ENCODE measurements around the gene VAV2. TPM values are rescaled to one million over a fixed set of nuclear protein-coding genes. Genes with fewer than 3 reads are reported as not detected.

VAV2 gene
- total and polyA plus RNA-seq, 2 experiments from 2014 or later, result 8.1 to 28.9 TPM

DNA sequence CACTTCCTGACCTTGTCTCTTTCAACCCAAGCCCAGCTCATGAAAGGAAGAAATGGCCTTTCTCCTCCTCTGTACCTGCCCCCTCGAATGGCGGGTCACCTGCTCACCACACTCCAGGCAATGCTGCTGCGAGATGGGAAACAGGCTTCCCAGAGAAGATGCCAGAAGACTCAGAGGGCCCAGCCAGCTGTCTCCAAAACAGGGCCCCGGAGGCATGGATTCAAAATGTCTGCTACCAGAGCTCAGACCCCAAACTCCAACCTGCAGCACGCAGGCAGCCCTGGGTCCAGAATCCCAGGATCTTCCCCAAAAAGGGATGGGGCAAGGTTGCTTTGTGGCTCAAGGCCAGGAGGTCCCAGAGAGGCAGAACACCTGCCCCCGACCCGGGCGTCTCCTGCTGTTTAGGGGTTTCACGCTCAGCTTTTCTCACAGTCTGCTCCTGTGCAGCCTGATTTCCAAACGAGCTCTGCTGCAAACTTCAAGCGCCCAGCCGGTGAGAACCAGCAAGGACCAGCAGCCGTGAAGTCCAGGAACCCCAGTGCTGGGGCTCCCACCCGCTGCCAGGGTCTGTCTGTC is 42.5 kb downstream of the VAV2 start (continued):
- TF ChIP-seq, protein P1, sequence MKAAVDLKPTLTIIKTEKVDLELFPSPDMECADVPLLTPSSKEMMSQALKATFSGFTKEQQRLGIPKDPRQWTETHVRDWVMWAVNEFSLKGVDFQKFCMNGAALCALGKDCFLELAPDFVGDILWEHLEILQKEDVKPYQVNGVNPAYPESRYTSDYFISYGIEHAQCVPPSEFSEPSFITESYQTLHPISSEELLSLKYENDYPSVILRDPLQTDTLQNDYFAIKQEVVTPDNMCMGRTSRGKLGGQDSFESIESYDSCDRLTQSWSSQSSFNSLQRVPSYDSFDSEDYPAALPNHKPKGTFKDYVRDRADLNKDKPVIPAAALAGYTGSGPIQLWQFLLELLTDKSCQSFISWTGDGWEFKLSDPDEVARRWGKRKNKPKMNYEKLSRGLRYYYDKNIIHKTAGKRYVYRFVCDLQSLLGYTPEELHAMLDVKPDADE (IDR thresholded peaks at IDR 0.05), result no peak
- TF ChIP-seq EZH2phosphoT487 (IDR thresholded peaks at IDR 0.05; ENCODE audit: unreplicated experiment), result no peak
- TF ChIP-seq ZNF114 (CRISPR knock-in tag; IDR thresholded peaks at IDR 0.05), result no peak
- TF ChIP-seq JUNB (IDR thresholded peaks at IDR 0.05; ENCODE audit: unreplicated experiment), result no peak
- TF ChIP-seq, protein P2, sequence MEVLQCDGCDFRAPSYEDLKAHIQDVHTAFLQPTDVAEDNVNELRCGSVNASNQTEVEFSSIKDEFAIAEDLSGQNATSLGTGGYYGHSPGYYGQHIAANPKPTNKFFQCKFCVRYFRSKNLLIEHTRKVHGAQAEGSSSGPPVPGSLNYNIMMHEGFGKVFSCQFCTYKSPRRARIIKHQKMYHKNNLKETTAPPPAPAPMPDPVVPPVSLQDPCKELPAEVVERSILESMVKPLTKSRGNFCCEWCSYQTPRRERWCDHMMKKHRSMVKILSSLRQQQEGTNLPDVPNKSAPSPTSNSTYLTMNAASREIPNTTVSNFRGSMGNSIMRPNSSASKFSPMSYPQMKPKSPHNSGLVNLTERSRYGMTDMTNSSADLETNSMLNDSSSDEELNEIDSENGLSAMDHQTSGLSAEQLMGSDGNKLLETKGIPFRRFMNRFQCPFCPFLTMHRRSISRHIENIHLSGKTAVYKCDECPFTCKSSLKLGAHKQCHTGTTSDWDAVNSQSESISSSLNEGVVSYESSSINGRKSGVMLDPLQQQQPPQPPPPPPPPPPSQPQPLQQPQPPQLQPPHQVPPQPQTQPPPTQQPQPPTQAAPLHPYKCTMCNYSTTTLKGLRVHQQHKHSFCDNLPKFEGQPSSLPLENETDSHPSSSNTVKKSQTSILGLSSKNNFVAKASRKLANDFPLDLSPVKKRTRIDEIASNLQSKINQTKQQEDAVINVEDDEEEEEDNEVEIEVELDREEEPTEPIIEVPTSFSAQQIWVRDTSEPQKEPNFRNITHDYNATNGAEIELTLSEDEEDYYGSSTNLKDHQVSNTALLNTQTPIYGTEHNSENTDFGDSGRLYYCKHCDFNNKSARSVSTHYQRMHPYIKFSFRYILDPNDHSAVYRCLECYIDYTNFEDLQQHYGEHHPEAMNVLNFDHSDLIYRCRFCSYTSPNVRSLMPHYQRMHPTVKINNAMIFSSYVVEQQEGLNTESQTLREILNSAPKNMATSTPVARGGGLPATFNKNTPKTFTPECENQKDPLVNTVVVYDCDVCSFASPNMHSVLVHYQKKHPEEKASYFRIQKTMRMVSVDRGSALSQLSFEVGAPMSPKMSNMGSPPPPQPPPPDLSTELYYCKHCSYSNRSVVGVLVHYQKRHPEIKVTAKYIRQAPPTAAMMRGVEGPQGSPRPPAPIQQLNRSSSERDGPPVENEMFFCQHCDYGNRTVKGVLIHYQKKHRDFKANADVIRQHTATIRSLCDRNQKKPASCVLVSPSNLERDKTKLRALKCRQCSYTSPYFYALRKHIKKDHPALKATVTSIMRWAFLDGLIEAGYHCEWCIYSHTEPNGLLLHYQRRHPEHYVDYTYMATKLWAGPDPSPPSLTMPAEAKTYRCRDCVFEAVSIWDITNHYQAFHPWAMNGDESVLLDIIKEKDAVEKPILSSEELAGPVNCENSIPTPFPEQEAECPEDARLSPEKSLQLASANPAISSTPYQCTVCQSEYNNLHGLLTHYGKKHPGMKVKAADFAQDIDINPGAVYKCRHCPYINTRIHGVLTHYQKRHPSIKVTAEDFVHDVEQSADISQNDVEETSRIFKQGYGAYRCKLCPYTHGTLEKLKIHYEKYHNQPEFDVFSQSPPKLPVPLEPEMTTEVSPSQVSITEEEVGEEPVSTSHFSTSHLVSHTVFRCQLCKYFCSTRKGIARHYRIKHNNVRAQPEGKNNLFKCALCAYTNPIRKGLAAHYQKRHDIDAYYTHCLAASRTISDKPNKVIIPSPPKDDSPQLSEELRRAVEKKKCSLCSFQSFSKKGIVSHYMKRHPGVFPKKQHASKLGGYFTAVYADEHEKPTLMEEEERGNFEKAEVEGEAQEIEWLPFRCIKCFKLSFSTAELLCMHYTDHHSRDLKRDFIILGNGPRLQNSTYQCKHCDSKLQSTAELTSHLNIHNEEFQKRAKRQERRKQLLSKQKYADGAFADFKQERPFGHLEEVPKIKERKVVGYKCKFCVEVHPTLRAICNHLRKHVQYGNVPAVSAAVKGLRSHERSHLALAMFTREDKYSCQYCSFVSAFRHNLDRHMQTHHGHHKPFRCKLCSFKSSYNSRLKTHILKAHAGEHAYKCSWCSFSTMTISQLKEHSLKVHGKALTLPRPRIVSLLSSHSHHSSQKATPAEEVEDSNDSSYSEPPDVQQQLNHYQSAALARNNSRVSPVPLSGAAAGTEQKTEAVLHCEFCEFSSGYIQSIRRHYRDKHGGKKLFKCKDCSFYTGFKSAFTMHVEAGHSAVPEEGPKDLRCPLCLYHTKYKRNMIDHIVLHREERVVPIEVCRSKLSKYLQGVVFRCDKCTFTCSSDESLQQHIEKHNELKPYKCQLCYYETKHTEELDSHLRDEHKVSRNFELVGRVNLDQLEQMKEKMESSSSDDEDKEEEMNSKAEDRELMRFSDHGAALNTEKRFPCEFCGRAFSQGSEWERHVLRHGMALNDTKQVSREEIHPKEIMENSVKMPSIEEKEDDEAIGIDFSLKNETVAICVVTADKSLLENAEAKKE (CRISPR knock-in tag; IDR thresholded peaks at IDR 0.05), result no peak
- no peak for TF ChIP-seq CREB1 (CRISPR knock-in tag; IDR thresholded peaks at IDR 0.05; ENCODE audit: low read depth)

Data from GM23338 (cell line).